HG02943 (cell line): Measurements from ENCODE around the gene MVB12B.

Experiments
- ATAC-seq: cut with Tn5 transposase; IDR thresholded peaks from one replicate; pipeline ENCODE4 v1.9.1; 2021; ENCODE audit warnings: mild to moderate bottlenecking, low read depth, moderate library complexity; ENCODE audit not compliant: unreplicated experiment

MVB12B gene

DNA sequence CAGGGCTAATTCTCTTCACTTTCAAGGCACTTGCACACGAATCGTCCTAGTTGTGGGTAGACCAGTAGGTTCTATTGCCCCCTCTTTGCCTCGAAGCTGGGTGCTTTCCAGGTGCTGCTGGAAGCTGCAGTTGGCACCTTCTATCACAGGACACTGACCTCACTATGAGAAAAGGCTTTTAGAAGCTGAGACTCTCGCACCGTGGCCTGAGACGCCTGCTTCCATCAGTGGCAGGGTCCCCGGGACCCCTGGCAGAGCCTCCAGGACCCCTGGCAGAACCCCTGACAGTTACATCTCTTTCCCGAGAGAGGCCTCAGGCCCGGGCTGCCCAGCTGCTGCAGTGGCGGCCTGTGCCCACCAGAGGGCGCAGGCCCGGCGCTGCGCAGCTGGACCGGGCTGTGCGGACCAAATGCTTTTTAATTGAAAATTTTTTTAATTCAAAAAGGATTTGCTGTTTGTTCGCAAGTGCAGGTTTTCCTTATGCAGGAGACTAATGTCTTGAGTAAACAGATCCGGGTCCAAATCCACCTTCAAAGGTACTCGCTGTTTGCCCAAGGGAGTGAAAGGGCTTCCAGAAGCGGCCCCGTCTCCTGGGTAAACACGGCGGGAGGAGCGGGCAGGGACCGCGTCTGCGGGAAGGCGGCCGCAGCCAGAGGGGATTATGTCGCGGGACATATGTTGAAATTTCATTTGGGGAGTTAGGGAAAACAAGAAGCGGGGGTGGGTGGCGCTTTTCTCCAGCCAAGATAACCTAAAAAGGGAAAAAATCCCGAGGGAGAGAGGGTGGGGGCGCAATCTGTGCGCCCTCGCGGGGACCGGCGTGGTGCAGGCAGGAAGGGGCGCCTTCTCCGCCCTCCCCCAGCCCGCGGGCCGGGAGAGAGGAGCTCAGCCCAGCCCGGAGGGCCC is 172.6 kb downstream of the MVB12B start:
- ATAC-seq: no peak

DNA sequence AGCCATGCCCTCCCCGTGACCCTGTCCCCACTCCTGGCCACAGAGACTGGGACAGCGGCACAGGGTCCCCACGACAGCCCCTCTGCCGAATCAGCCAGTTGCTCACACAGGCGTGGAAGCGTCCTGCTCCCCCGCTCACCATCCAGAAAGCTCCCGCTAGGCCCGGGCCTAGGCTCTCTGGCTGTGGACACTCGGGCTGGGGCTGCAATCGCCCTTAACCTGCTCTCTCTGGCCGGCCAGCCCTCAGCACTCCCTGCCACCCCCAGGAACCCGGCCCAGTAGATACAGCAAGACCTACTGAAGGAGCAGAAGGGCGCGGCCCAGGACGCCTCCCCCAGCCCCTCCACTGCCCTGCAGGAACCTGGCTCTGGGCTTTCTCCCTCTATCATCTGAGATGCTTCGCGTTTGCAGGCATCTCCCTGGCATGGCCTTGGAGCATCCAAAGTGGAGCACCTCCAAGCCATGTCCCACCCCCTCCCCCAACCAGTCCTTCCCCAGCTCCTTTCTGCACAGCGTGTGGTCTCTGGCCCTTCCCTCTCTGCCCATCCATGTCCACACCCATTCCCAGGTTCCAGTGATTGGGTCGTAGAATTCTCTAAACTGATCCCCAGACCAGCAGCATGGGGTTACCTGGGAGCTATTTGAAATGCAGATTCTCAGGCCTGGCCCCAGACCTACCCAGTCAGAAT is 173.4 kb downstream of the MVB12B start:
- ATAC-seq: no peak

- ATAC-seq: no peak
Observed at GRCh38 chr9:126500600-126501382, 174.2 kb downstream of the MVB12B start.

- no peak for ATAC-seq
Observed at GRCh38 chr9:126501383-126502331, 175.0 kb downstream of the MVB12B start.

- no peak for ATAC-seq
Observed at GRCh38 chr9:126502417-126503332, 176.0 kb downstream of the MVB12B start.

DNA sequence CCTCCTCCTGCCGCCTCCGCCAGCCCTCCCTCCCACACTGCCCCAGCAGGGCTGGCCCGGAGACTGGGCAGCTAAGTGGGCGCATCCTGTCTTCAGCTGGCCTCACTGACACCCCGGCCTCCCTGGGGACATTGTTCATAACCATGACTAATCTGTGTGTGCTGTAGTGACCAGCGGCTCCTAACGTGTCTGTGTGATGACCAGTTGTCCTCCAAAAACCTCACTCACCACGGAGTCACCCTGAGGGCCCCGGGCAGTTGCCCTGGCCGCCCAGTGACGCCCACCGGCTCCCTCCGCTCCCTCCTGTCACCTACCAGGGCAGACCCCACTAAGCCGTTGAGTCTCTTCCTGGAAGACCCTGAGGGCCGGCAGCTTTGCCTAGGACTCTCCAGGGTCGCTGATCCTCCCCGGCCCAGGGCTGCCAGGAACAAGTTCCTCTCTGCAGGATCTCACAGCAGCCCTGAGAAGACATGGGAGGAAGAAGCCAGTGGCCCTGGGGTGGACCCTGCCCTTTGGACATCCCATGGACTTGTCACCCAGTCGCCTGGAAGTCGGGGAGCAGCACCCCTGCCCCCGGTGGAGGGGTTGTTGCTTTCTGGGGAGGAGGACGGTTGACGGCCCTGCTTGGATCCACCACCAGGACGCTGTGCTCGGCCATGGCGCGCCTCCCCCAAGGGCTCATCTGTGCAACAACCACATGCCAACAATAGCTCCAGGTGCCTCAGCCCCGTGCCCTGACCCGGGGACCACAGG is 176.9 kb downstream of the MVB12B start:
- ATAC-seq: no peak

DNA sequence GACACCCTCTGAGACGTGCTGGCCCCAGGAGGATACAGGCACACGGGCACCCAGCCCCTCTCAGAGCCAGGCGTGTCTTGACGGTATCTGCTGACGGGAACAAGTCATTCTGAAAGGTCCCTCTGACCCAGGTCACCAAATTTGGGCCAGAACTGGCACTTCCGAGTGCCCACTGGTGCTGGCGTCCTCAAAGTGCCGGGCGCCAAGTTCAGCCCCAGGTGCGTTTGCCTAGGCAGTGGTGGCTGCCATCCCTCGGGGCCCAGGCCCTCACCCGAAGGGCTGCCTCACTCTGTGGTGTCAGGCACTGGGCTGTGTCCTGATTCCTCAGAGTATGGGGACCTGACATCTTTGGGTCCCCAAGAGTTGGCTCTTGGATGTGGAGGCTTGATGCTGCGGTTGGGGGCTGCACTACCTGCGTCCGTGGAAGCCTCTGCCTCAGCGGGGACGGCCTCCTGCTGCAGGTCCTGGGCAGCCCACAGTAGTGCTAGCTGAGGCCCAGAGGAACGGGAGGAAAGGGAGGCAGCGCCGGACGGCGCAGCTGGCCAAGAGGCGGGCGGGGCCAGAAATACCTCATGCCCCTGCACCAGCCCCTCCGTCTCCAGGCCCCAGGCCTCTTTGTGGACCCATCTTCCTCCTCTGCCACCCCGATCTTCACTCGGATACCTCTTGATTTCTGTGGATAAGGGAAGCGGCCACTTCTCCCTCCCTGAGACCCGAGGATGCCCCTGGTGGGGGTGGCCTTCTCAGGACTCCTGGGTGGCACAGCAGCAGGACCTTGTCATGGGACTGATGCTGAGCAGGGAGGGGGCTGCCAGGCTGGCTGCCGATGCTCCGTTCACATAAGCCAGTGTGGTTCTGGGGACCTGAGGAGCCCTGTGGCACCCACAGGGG is 177.7 kb downstream of the MVB12B start:
- no peak for ATAC-seq

GRCh38 chr9:126504977-126505455 is 178.4 kb downstream of the MVB12B start:
- ATAC-seq: no peak

- ATAC-seq: no peak
Observed at GRCh38 chr9:126505697-126506346, 179.2 kb downstream of the MVB12B start.

- ATAC-seq: no peak
Observed at GRCh38 chr9:126506361-126507317, 180.0 kb downstream of the MVB12B start.

GRCh38 chr9:126507318-126508109 is 180.9 kb downstream of the MVB12B start:
- ATAC-seq: no peak

DNA sequence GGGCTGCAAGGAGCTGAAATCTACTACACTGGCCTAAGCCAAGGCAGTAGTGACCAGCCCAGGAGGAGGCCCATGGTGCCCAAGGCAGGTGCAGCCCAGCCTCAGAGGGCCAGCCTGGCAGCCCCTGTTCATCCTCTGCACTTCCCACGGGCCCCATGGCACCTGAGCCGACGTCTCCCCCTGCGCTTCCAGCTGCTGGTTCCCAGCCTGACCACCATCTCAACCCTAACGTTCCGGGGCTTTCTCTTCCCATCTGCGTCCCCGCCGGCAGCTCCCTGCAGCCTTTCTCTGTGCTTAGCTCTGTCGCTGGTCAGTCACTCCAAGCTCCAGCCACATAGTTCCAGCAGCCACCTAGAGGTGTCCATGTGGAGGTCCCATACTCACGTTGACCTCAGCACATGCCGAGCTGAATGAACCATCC is 181.6 kb downstream of the MVB12B start:
- ATAC-seq: no peak

GRCh38 chr9:126508928-126509327 is 182.3 kb downstream of the MVB12B start:
- no peak for ATAC-seq

DNA sequence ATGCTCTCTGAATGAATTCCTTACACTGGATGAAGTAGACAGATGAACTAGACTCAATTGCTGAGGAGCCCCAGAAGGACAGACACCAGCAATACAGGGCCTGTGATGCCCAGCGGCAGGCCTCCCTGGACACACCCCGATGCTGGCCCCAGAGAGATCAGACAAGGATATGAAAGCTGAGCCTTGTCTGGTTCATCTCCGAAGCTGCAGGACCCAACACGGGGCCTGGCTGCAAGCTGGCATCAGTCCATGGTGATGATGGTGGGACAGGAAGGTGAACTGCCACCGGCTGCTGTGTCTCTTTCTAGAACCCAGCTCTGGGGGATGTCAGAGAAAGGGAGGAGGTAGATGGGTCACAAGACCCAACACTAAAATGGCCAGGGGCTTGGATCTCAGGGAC is 183.1 kb downstream of the MVB12B start:
- ATAC-seq: no peak

DNA sequence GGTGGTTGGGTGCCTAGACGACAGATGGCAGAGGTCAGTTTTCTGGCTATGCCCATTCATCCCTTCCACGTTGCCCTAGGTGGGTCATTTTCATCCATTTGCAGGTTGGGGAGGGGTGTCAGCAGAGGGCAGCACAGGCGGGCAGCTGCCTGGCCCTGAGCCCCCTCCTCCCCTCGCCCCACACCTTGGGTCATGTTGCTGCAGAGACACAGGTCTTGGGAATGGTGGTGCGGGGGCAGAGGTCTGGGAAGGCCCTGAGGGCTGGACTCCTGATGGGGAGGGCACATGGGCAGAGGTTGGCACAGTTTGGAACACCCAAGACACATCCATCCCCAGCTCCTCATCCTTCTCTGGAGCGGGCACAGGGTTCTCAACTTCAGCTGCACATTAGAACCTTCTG is 183.9 kb downstream of the MVB12B start:
- ATAC-seq: no peak
